ENCODE results near the gene DCAF4. TPM values are rescaled to one million over a fixed set of nuclear protein-coding genes. Genes with fewer than 3 reads are reported as not detected.

DCAF4 gene
- total RNA-seq, 1 donor from 2014 or later: 20.4 TPM

- Mint-ChIP-seq H3K4me3 (no peak overlapping the region), H3K27ac (no peak overlapping the region), H3K36me3 (ENCODE audit: low read depth) (peaks cover 18% of the 10 kb centered on the region), H3K4me1 (ENCODE audit: low read depth) (peaks cover 7% of the 10 kb centered on the region), H3K9me3 (no peaks in the 10 kb centered on the region), H3K27me3 (ENCODE audit: insufficient read depth) (no peaks in the 10 kb centered on the region)
- no peak for DNase-seq (ENCODE audit: low spot score)
- intact Hi-C loops (cut with micrococcal nuclease): no loop called here
These were observed 42.1 kb downstream of the DCAF4 start for GRCh38 chr14:72968316-72968715.

GRCh38 chr14:72970058-72970630 lies 43.9 kb downstream of the DCAF4 start:
- no peak overlapping the region for H3K27ac Mint-ChIP-seq
- DNase-seq (ENCODE audit: low spot score): no peak
- peaks cover 26% of the 10 kb centered on the region for H3K36me3 Mint-ChIP-seq (ENCODE audit: low read depth)
- no peaks in the 10 kb centered on the region for H3K9me3 Mint-ChIP-seq
- peaks cover 4% of the 10 kb centered on the region for H3K4me1 Mint-ChIP-seq (ENCODE audit: low read depth)
- no peaks in the 10 kb centered on the region for H3K27me3 Mint-ChIP-seq (ENCODE audit: insufficient read depth)
- intact Hi-C loops (cut with micrococcal nuclease): no loop called here
- H3K4me3 Mint-ChIP-seq: no peak overlapping the region

DNA sequence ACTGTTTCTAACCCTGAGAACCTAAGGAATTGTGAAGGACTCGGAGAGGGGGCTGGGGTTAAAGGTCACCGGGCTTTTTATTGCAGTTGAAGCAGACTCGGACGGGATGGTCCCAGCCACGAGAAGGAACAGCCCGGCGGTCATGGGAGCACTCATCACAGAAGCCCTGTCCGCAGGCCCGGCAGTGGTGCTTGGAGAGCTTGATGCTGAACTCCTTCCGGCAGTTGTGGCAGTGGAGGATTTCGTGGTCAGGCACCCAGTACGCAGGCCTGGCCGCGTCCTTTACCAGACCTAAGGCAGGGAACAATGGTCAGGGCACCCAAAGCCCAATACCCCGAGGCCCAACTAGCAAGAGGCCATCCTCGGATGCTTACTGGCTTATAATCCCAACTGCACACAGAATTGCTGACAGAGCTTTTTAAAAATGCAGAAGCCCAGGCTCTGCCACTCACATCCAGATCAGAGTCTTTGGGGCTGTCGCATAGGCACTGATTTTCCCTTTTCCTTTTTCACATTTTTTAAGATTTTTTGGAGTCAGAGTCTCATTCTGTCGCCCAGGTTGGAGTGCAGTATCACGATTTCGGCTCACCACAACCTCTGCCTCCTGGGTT lies 44.7 kb downstream of the DCAF4 start:
- Mint-ChIP-seq H3K36me3 (ENCODE audit: low read depth) (peaks cover 30% of the 10 kb centered on the region), H3K4me1 (ENCODE audit: low read depth) (no peaks in the 10 kb centered on the region), H3K4me3 (no peak overlapping the region), H3K9me3 (no peaks in the 10 kb centered on the region), H3K27ac (no peak overlapping the region), H3K27me3 (ENCODE audit: insufficient read depth) (no peaks in the 10 kb centered on the region)
- intact Hi-C loops (cut with micrococcal nuclease): no loop called here
- DNase-seq (ENCODE audit: low spot score): no peak

DNA sequence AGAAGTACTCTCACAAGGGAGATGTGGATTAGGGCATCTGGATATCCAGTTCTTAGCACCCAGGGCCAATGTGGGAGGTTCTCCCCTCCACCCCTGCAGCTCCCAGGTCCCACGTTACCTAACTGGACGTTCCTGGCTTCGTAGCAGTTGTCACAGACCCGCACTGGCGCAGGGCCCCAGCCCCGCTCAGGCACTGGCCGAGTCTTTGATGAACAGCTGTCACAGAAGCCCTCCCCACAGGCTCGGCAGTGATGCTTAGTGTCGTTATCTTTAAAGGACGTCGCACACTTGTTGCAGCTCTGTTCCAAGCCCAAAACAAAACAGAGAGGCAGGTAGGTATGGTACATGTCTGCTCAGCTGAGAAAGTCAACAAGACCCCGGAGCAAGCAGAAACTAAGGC lies 48.4 kb downstream of the DCAF4 start:
- H3K27ac Mint-ChIP-seq: no peak overlapping the region
- H3K4me1 Mint-ChIP-seq (ENCODE audit: low read depth): no peaks in the 10 kb centered on the region
- peaks cover 34% of the 10 kb centered on the region for H3K36me3 Mint-ChIP-seq (ENCODE audit: low read depth)
- intact Hi-C loops (cut with micrococcal nuclease): no loop called here
- no peak for DNase-seq (ENCODE audit: low spot score)
- H3K27me3 Mint-ChIP-seq (ENCODE audit: insufficient read depth): no peaks in the 10 kb centered on the region
- H3K9me3 Mint-ChIP-seq: no peaks in the 10 kb centered on the region
- no peak overlapping the region for H3K4me3 Mint-ChIP-seq

DNA sequence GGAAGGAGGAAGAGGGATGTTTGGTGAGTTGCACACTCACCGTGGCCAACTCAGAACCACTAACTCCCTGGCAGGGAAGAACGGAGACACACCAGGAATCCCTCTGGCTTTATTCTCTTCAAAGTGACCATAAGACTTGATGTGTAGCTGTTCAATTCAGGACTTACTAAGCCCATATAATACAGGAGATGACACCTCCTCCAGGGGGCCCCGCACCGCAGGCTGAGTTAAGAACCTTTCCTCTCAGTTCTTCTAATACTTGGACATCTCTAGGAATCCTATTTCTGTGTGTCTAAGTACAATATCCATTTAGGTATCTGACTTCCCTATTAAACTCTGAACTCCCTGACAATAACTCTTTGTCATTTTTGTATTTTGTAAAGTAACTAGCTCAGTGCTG lies 49.5 kb downstream of the DCAF4 start:
- peaks cover 32% of the 10 kb centered on the region for H3K36me3 Mint-ChIP-seq (ENCODE audit: low read depth)
- H3K4me3 Mint-ChIP-seq: no peak overlapping the region
- no peaks in the 10 kb centered on the region for H3K9me3 Mint-ChIP-seq
- H3K4me1 Mint-ChIP-seq (ENCODE audit: low read depth): no peaks in the 10 kb centered on the region
- no peak overlapping the region for H3K27ac Mint-ChIP-seq
- DNase-seq (ENCODE audit: low spot score): no peak
- no peaks in the 10 kb centered on the region for H3K27me3 Mint-ChIP-seq (ENCODE audit: insufficient read depth)
- intact Hi-C loops (cut with micrococcal nuclease): no loop called here

- Mint-ChIP-seq H3K27me3 (ENCODE audit: insufficient read depth) (no peaks in the 10 kb centered on the region), H3K4me3 (no peak overlapping the region), H3K4me1 (ENCODE audit: low read depth) (no peaks in the 10 kb centered on the region), H3K27ac (no peak overlapping the region), H3K9me3 (no peaks in the 10 kb centered on the region), H3K36me3 (ENCODE audit: low read depth) (peaks cover 36% of the 10 kb centered on the region)
- intact Hi-C loops (cut with micrococcal nuclease): no loop called here
- DNase-seq (ENCODE audit: low spot score): no peak
These were observed 52.6 kb downstream of the DCAF4 start for GRCh38 chr14:72978856-72979255.

GRCh38 chr14:72980863-72981262 lies 54.6 kb downstream of the DCAF4 start:
- Mint-ChIP-seq H3K27me3 (ENCODE audit: insufficient read depth) (no peaks in the 10 kb centered on the region), H3K36me3 (ENCODE audit: low read depth) (peaks cover 38% of the 10 kb centered on the region), H3K4me3 (no peak overlapping the region), H3K27ac (no peak overlapping the region), H3K9me3 (no peaks in the 10 kb centered on the region), H3K4me1 (ENCODE audit: low read depth) (no peaks in the 10 kb centered on the region)
- intact Hi-C loops (cut with micrococcal nuclease): no loop called here
- DNase-seq (ENCODE audit: low spot score): no peak

DNA sequence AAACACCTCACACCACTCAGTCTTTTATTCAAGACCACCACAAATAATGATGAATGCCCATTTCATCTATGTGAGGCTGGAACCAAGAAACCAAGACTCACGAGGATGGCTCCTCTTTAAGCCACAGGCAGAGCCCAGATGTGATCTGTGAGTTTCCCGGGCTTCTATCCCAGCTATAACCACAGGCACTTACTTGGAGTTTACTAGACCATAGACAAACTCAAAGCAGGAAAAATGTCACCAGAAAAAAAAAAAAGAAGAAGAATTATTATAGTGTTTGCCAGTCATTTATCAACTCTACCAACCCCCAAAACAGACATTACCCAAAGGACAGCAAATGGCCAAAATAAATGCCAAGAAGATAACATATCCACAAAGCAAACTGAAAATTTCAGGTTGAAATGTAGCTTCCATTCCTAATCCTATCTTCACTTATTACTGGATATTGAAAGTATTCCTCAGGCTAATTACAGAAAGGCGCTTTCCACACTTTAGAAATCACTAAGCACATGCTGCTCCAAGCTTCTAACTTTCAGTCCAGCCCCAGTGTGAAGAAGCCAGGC lies 56.0 kb downstream of the DCAF4 start:
- DNase-seq (ENCODE audit: low spot score): no peak
- Mint-ChIP-seq H3K36me3 (ENCODE audit: low read depth) (peaks cover 36% of the 10 kb centered on the region), H3K27ac (no peak overlapping the region), H3K9me3 (no peaks in the 10 kb centered on the region), H3K4me3 (no peak overlapping the region), H3K27me3 (ENCODE audit: insufficient read depth) (no peaks in the 10 kb centered on the region), H3K4me1 (ENCODE audit: low read depth) (no peaks in the 10 kb centered on the region)
- intact Hi-C loops (cut with micrococcal nuclease): no loop called here

DNA sequence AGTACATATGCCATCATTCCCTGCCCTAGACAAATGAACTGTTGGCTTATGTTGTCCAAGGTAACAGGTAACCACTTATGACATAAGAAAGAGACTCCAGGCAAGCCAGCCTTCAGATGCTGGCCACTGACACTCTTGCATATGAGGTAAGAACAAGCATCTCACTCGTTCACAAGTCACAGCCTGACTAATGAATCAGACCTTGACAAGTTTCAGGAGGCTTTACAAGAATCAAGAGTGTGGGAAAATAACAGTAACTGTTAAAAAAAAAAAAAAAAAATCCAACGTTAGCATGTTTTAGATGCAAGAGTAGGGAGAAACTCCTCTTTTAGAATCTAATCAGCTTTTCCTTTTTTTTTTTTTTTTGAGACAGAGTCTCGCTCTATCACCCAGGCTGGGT lies 60.0 kb downstream of the DCAF4 start:
- Mint-ChIP-seq H3K36me3 (ENCODE audit: low read depth) (peaks cover 26% of the 10 kb centered on the region), H3K4me3 (no peak overlapping the region), H3K4me1 (ENCODE audit: low read depth) (no peaks in the 10 kb centered on the region), H3K9me3 (no peaks in the 10 kb centered on the region), H3K27me3 (ENCODE audit: insufficient read depth) (no peaks in the 10 kb centered on the region), H3K27ac (no peak overlapping the region)
- DNase-seq (ENCODE audit: low spot score): no peak
- intact Hi-C loops (cut with micrococcal nuclease): no loop called here

- no peak overlapping the region for H3K4me3 Mint-ChIP-seq
- no peak for DNase-seq (ENCODE audit: low spot score)
- H3K27ac Mint-ChIP-seq: no peak overlapping the region
- H3K9me3 Mint-ChIP-seq: no peaks in the 10 kb centered on the region
- intact Hi-C loops (cut with micrococcal nuclease): no loop called here
- H3K27me3 Mint-ChIP-seq (ENCODE audit: insufficient read depth): no peaks in the 10 kb centered on the region
- H3K4me1 Mint-ChIP-seq (ENCODE audit: low read depth): no peaks in the 10 kb centered on the region
- peaks cover 26% of the 10 kb centered on the region for H3K36me3 Mint-ChIP-seq (ENCODE audit: low read depth)
These were observed 60.6 kb downstream of the DCAF4 start for GRCh38 chr14:72986857-72987256.

DNA sequence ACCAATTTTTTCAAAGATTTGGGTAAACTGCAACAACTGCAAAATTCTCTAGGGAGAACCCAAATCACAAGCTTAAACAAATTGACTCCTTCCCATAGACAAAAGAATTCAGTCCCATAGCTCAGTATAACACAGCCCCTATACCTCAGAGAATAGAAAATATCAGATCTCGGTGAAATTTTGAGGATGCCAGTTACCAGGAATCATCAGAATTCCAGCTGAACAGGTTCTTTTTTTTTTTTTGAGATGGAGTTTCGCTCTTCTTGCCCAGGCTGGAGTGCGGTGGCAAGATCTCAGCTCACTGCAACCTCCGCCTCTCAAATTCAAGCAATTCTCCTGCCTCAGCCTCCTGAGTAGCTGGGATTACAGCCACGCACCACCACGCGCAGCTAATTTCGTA lies 63.9 kb downstream of the DCAF4 start:
- Mint-ChIP-seq H3K36me3 (ENCODE audit: low read depth) (peaks cover 9% of the 10 kb centered on the region), H3K27ac (no peak overlapping the region), H3K4me1 (ENCODE audit: low read depth) (no peaks in the 10 kb centered on the region), H3K4me3 (no peak overlapping the region), H3K9me3 (no peaks in the 10 kb centered on the region), H3K27me3 (ENCODE audit: insufficient read depth) (no peaks in the 10 kb centered on the region)
- no peak for DNase-seq (ENCODE audit: low spot score)
- intact Hi-C loops (cut with micrococcal nuclease): no loop called here

DNA sequence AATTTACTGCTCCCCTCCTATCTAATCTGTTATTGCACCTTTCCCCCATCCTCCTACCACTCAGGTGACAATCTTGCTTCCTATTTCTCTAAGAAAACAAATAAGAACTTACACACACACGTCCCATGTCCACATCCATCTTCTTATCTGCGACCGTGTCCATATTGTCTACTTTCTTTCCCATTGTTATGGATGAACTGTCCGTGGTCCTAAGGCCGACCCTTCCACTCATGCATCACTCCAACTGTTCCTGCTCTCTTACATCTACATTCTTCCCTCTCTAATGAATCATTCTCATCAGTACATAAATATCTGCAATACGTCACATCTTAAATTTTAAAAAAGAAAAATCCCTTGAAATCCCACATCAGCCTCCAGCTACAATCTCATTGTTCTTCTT lies 70.7 kb downstream of the DCAF4 start:
- no peak overlapping the region for H3K27ac Mint-ChIP-seq
- DNase-seq (ENCODE audit: low spot score): no peak
- H3K4me1 Mint-ChIP-seq (ENCODE audit: low read depth): peaks cover 6% of the 10 kb centered on the region
- no peaks in the 10 kb centered on the region for H3K27me3 Mint-ChIP-seq (ENCODE audit: insufficient read depth)
- no peaks in the 10 kb centered on the region for H3K9me3 Mint-ChIP-seq
- peaks cover 24% of the 10 kb centered on the region for H3K36me3 Mint-ChIP-seq (ENCODE audit: low read depth)
- intact Hi-C loops (cut with micrococcal nuclease): no loop called here
- no peak overlapping the region for H3K4me3 Mint-ChIP-seq

DNA sequence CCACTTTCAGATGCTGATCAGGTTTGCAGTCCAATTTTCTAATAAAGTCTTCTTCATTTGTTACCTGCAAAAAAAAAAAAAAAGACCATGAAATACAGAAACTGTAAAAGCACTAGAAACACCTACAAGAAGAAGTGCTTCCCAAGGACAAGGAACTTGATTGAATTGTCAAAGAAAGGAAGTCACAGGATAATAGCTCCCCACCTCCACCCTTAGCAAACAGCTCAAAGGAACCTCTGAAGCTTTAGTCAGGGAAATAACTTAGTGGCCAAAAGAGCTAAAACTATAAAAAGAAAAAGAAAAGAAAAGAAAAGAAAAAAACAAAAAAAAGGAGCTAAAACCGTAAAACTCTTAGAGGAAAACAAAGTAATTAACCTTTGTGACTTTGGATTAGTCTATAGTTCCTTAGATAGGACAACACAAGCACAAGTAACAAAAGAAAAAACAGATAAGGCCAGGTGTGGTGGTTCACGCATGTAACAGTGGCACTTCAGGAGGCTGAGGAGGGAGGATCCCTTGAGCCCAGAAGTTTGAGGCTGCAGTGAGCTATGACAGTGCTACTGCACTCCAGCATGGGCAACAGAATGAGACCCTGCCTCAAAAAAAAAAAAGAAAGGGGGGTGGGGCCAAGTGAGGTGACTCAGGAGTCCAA lies 72.1 kb downstream of the DCAF4 start:
- intact Hi-C loops (cut with micrococcal nuclease): no loop called here
- no peaks in the 10 kb centered on the region for H3K27me3 Mint-ChIP-seq (ENCODE audit: insufficient read depth)
- H3K27ac Mint-ChIP-seq: no peak overlapping the region
- H3K9me3 Mint-ChIP-seq: no peaks in the 10 kb centered on the region
- no peak for DNase-seq (ENCODE audit: low spot score)
- H3K36me3 Mint-ChIP-seq (ENCODE audit: low read depth): peaks cover 23% of the 10 kb centered on the region
- peaks cover 6% of the 10 kb centered on the region for H3K4me1 Mint-ChIP-seq (ENCODE audit: low read depth)
- no peak overlapping the region for H3K4me3 Mint-ChIP-seq

Data from activated T-helper 1 cell treated with anti-CD3 and anti-CD28 coated beads, Interleukin-12 subunit alpha, Interleukin-12 subunit beta, Interleukin-2, Interleukin-4 antibody, amounts not matched to agents 30 ng/mL and 10 ng/mL and 1 ng/mL, durations not matched to agents 14 hours and 24 hours and 36 hours (primary cell).